HCT116 (cell line): ENCODE measurements around the gene GMPPA. TPM values are rescaled to one million over a fixed set of nuclear protein-coding genes. Genes with fewer than 3 reads are reported as not detected.

Source experiments
- ATAC-seq: fragments of 200-7000 bp; cut with Tn5 transposase; 2 replicates; pipeline ENCODE4 v1.9.1; 2020; ENCODE audit warnings: mild to moderate bottlenecking, moderate library complexity
- BruUV-seq: library from RNA; stranded (reverse); fragments of 400-500 nt; replicated peaks from 2 replicates; lab custom pipeline; 2021; lab: Mats Ljungman, UMichigan
- CTCF ChIA-PET: fragments of 300-600 bp; sonication (Branson Sonifier 250); formaldehyde crosslinking; loops from one replicate; lab custom pipeline; 2021; ENCODE audit warnings: antibody characterized with exemption; lab: Charles Lee
- POLR2A ChIA-PET: fragments of 300-600, 350-600 bp; sonication (Branson Sonifier 250); formaldehyde crosslinking; loops from one replicate; lab custom pipeline; 2021; ENCODE audit warnings: antibody characterized with exemption; lab: Charles Lee
- RAD21 ChIA-PET, 2 experiments: fragments of 300-600 bp; sonication (Branson Sonifier 250); formaldehyde crosslinking; loops; one replicate each; lab custom pipeline; 2023; ENCODE audit warnings: low total read pairs in 2 of 2; ENCODE audit not compliant: uncharacterized antibody in 2 of 2, unreplicated experiment in 2 of 2, low non-redundant PET in 1 of 2; lab: Charles Lee
- DNase-seq: peaks from one replicate; pipeline ENCODE4 v3.0.0-alpha.2; 2010; ENCODE audit warnings: low read depth, low spot score
- H2AFZ ChIP-seq: fragments of 200-600 bp; shearing (Covaris generic), sonication (generic); 2 replicates; pipeline ENCODE4 v1.6.1; 2017; ENCODE audit warnings: low read depth, mixed run types, mixed read lengths, antibody characterized with exemption, low read length; ENCODE audit not compliant: poor library complexity, severe bottlenecking
- H3K27ac ChIP-seq: 2 replicates; pipeline ENCODE4 v1.5.1; 2012; ENCODE audit warnings: low read depth, low read length
- H3K27me3 ChIP-seq: fragments of 200-600 bp; sonication (generic); 2 replicates; pipeline ENCODE4 v1.6.1; 2016; ENCODE audit warnings: mixed run types, low read length, mixed read lengths; ENCODE audit not compliant: insufficient read depth
- H3K36me3 ChIP-seq, 2 experiments: fragments of 200-500 bp in 1 of 2; fragments of 200-600 bp in 1 of 2; sonication (Bioruptor generic) in 1 of 2; sonication (generic) in 1 of 2; 2 replicates each; pipeline versions ENCODE4 v1.5.1 to v1.6.1; 2014 to 2016; ENCODE audit warnings: low read length in 2 of 2, inconsistent platforms in 1 of 2, mixed read lengths in 1 of 2, mixed run types in 1 of 2; ENCODE audit not compliant: insufficient read depth in 2 of 2, control insufficient read depth in 1 of 2
- H3K4me1 ChIP-seq, 2 experiments: fragments of 200-600 bp in 1 of 2; sonication (generic) in 1 of 2; 2 replicates each; pipeline versions ENCODE4 v1.5.1 to v1.6.1; 2012 to 2017; ENCODE audit warnings: low read length in 2 of 2, inconsistent platforms in 1 of 2, mild to moderate bottlenecking in 1 of 2, mixed read lengths in 1 of 2, mixed run types in 1 of 2, moderate library complexity in 1 of 2; ENCODE audit not compliant: insufficient read depth in 2 of 2, control insufficient read depth in 1 of 2
- H3K4me2 ChIP-seq: fragments of 200-600 bp; sonication (generic); 2 replicates; pipeline ENCODE4 v1.6.1; 2017; ENCODE audit warnings: mixed run types, low read length, mixed read lengths
- H3K4me3 ChIP-seq, 2 experiments: fragments of 200-600 bp in 1 of 2; sonication (generic) in 1 of 2; replicated peaks in 1 of 2; 2 replicates each; pipeline ENCODE4 v1.5.1; 2011 to 2016; ENCODE audit warnings: low read length in 2 of 2, control low read depth in 1 of 2, low read depth in 1 of 2, mild to moderate bottlenecking in 1 of 2, mixed read lengths in 1 of 2, mixed run types in 1 of 2
- H3K79me2 ChIP-seq: fragments of 200-600 bp; sonication (generic); 2 replicates; pipeline ENCODE4 v1.6.1; 2017; ENCODE audit warnings: mild to moderate bottlenecking, mixed run types, low read length, moderate library complexity, mixed read lengths; ENCODE audit not compliant: insufficient read depth
- H3K9ac ChIP-seq: fragments of 200-600 bp; sonication (generic); 2 replicates; pipeline ENCODE4 v1.6.1; 2016; ENCODE audit warnings: low read length, mixed read lengths
- H3K9me2 ChIP-seq: fragments of 200-600 bp; sonication (generic), shearing (Covaris generic); 2 replicates; pipeline ENCODE4 v1.6.1; 2017; ENCODE audit warnings: mixed run types, mild to moderate bottlenecking, moderate library complexity; ENCODE audit not compliant: insufficient read depth
- H3K9me3 ChIP-seq, 2 experiments: fragments of 200-500 bp in 1 of 2; fragments of 200-600 bp in 1 of 2; sonication (Bioruptor generic) in 1 of 2; sonication (generic) in 1 of 2; 2 replicates each; pipeline ENCODE4 v1.6.1; 2014 to 2017; ENCODE audit warnings: low read length in 2 of 2, mixed read lengths in 2 of 2, inconsistent platforms in 1 of 2, low read depth in 1 of 2, mild to moderate bottlenecking in 1 of 2, mixed run types in 1 of 2, moderate library complexity in 1 of 2; ENCODE audit not compliant: control insufficient read depth in 1 of 2, insufficient read depth in 1 of 2
- H4K20me1 ChIP-seq: fragments of 200-600 bp; sonication (generic), shearing (Covaris generic); 2 replicates; pipeline ENCODE4 v1.6.1; 2017; ENCODE audit warnings: mixed run types, mild to moderate bottlenecking, moderate library complexity; ENCODE audit not compliant: insufficient read depth
- ATF3 ChIP-seq: IDR thresholded peaks from 2 replicates; pipeline ENCODE4 v1.6.1; 2012
- CEBPB ChIP-seq: IDR thresholded peaks from 2 replicates; pipeline ENCODE4 v1.6.1; 2012; ENCODE audit warnings: low read depth
- CTCF ChIP-seq, 3 experiments: fragments of 200-600 bp in 1 of 3; sonication (generic) in 1 of 3; IDR thresholded peaks in 2 of 3; conservative IDR thresholded peaks in 1 of 3; 2 replicates each; pipeline ENCODE4 v1.5.1; 2012 to 2017; ENCODE audit warnings: low read depth in 2 of 3, low read length in 2 of 3, antibody characterized with exemption in 1 of 3, borderline replicate concordance in 1 of 3, control low read depth in 1 of 3, mild to moderate bottlenecking in 1 of 3, mixed read lengths in 1 of 3, mixed run types in 1 of 3, moderate library complexity in 1 of 3; ENCODE audit not compliant: insufficient read depth in 1 of 3
- ELF1 ChIP-seq: IDR thresholded peaks from 2 replicates; pipeline ENCODE4 v1.6.1; 2012; ENCODE audit warnings: low read depth, borderline replicate concordance
- FOSL1 ChIP-seq: IDR thresholded peaks from 2 replicates; pipeline ENCODE4 v1.6.1; 2012; ENCODE audit warnings: low read depth
- JUND ChIP-seq: IDR thresholded peaks from 2 replicates; pipeline ENCODE4 v1.6.1; 2012
- MAX ChIP-seq: IDR thresholded peaks from 2 replicates; pipeline ENCODE4 v1.6.1; 2012
- POLR2AphosphoS5 ChIP-seq: IDR thresholded peaks from 2 replicates; pipeline ENCODE4 v1.6.1; 2011; ENCODE audit warnings: mild to moderate bottlenecking, low read depth, low read length, moderate library complexity
- RAD21 ChIP-seq: IDR thresholded peaks from 2 replicates; pipeline ENCODE4 v1.6.1; 2012; ENCODE audit warnings: low read depth, mild to moderate bottlenecking
- REST ChIP-seq: IDR thresholded peaks from 2 replicates; pipeline ENCODE4 v1.6.1; 2012; ENCODE audit warnings: low read depth
- SIN3A ChIP-seq: IDR thresholded peaks from 2 replicates; pipeline ENCODE4 v1.6.1; 2012; ENCODE audit warnings: low read depth
- TCF7L2 ChIP-seq: IDR thresholded peaks from 2 replicates; pipeline ENCODE4 v1.7.0; 2011; ENCODE audit warnings: borderline replicate concordance, inconsistent platforms; ENCODE audit not compliant: insufficient read depth, insufficient read length; ENCODE audit errors: extremely low read depth
- ZBTB33 ChIP-seq: IDR thresholded peaks from 2 replicates; pipeline ENCODE4 v1.6.1; 2011; ENCODE audit warnings: mild to moderate bottlenecking, low read length, moderate library complexity; ENCODE audit not compliant: insufficient replicate concordance; ENCODE audit errors: extremely low read depth
- ZFX ChIP-seq: fragments of 450-650 bp; IDR thresholded peaks from 2 replicates; pipeline ENCODE4 v1.6.1; 2017
- intact Hi-C: fragments of 100-400 bp; cut with micrococcal nuclease; formaldehyde crosslinking; loops from 2 replicates; pipeline ENCODE4 v1.10.0; 2022
- total RNA-seq: library from RNA; stranded (reverse); gene quantifications from one replicate; pipeline ENCODE4 v1.2.1, GENCODE V29; 2021; ENCODE audit not compliant: unreplicated experiment

Gene GMPPA
- total RNA-seq, 1 experiment from 2014 or later = 71.8 TPM

GRCh38 chr2:219460424-219460926, 38.2 kb upstream of the GMPPA start (continued):
- no peak for TF ChIP-seq ZBTB33

- BruUV-seq = no TSS peak
- no peak overlapping the region for H2AFZ ChIP-seq
- RAD21 ChIA-PET = no interaction called here
- TF ChIP-seq FOSL1 = no peak
- TF ChIP-seq CTCF (IDR thresholded peaks at IDR 0.05 in 2 of 3, conservative IDR thresholded peaks at IDR 0.05 in 1 of 3; ENCODE audit: borderline replicate concordance in 1 of 3, insufficient read depth in 1 of 3, low read depth in 2 of 3, low read length in 2 of 3) = no peak
- TF ChIP-seq ZFX = no peak
- no peak for TF ChIP-seq CEBPB
- no peak for TF ChIP-seq RAD21
- TF ChIP-seq ELF1 = no peak
- TF ChIP-seq MAX = no peak
- TF ChIP-seq ZBTB33 = no peak
- TF ChIP-seq TCF7L2 = no peak
- no peak for TF ChIP-seq SIN3A
- TF ChIP-seq ATF3 = no peak
- TF ChIP-seq REST = no peak
- no peak for TF ChIP-seq POLR2AphosphoS5
- TF ChIP-seq JUND = no peak
These were observed 37.6 kb upstream of the GMPPA start for GRCh38 chr2:219461047-219461514.

More at GRCh38 chr2:219461047-219461514, 37.6 kb upstream of the GMPPA start:
- Histone ChIP-seq H3K27me3 (no peaks in the 10 kb centered on the region), H3K4me1 (peaks cover 0 to 36% of the 10 kb centered on the region in 2 experiments; a peak in 2 of 4 replicates), H3K9ac (no peak overlapping the region), H3K27ac (no peak overlapping the region), H3K9me2 (no peaks in the 10 kb centered on the region), H4K20me1 (no peaks in the 10 kb centered on the region), H3K9me3 (no peaks in the 10 kb centered on the region), H3K4me3 (no peak overlapping the region), H3K36me3 (peaks cover 3 to 14% of the 10 kb centered on the region in 2 experiments; a peak in 3 of 4 replicates), H3K4me2 (no peak overlapping the region), H3K79me2 (no peaks in the 10 kb centered on the region; the same call in 1 of the 2 replicates)
- intact Hi-C loops = no loop called here
- DNase-seq = no peak
- no peak for ATAC-seq
- ChIA-PET CTCF (interaction anchor here (1.1 to 1.6 kb wide), 2 partner anchors 15 to 69 kb away, joined by 3 read pairs; no protein-coding TSS in a partner anchor), POLR2A (no interaction called here)
